ENCODE measurements around the gene ATP8A1. TPM values are rescaled to one million over a fixed set of nuclear protein-coding genes. Genes with fewer than 3 reads are reported as not detected.

ATP8A1 gene
- total and polyA plus RNA-seq, 2 of the 4 experiments (the other 2 are of a cell fraction): 0.12 to 0.36 TPM

GRCh38 chr4:42671431-42672194 lies 14.7 kb upstream of the ATP8A1 start:
- DNase-seq (no peak), ATAC-seq (ENCODE audit: low read depth) (no peak)
- Histone ChIP-seq H3K4me1 (ENCODE audit: control insufficient read depth, insufficient read depth, low read length) (no peaks in the 10 kb centered on the region), H3K27me3 (ENCODE audit: control insufficient read depth, insufficient read depth, low read length) (no peaks in the 10 kb centered on the region), H2AFZ (replicated peaks; ENCODE audit: low read length, poor library complexity) (no peak overlapping the region), H4K20me1 (ENCODE audit: insufficient read depth, low read length) (no peaks in the 10 kb centered on the region), H2BK20ac (ENCODE audit: low read depth, low read length) (no peak overlapping the region), H3K9me3 (ENCODE audit: control insufficient read depth, insufficient read depth, low read length) (no peaks in the 10 kb centered on the region), H3K9me1 (ENCODE audit: insufficient read depth, low read length) (no peaks in the 10 kb centered on the region), H4K8ac (ENCODE audit: low read depth in 2 of 2, low read length in 2 of 2) (no peak overlapping the region), H4K5ac (ENCODE audit: low read depth, low read length) (no peak overlapping the region), H3K18ac (ENCODE audit: low read depth, low read length) (no peak overlapping the region), H3K79me1 (ENCODE audit: low read depth in 1 of 2, low read length in 2 of 2) (no peaks in the 10 kb centered on the region), H2BK5ac (ENCODE audit: low read depth, low read length, poor library complexity, severe bottlenecking) (no peak overlapping the region), H3K23ac (ENCODE audit: low read depth, low read length) (no peak overlapping the region), H4K91ac (ENCODE audit: insufficient read depth, low read depth, low read length) (no peak overlapping the region), H2AK9ac (replicated peaks; ENCODE audit: low read depth, low read length, poor library complexity) (no peak overlapping the region), H3K4me3 (ENCODE audit: insufficient read depth, low read depth, low read length) (no peak overlapping the region), H3K4ac (ENCODE audit: low read depth, low read length) (no peak overlapping the region), H2BK15ac (ENCODE audit: low read depth, low read length) (no peak overlapping the region), H3K14ac (replicated peaks; ENCODE audit: low read depth, low read length) (no peak overlapping the region), H3K56ac (ENCODE audit: extremely low read depth, insufficient read depth, low read length) (no peak overlapping the region), H2AK5ac (ENCODE audit: low read depth, low read length) (no peak overlapping the region), H3K9ac (ENCODE audit: low read depth, low read length) (no peak overlapping the region), H3K36me3 (ENCODE audit: control insufficient read depth, insufficient read depth, low read length) (no peaks in the 10 kb centered on the region), H3K27ac (ENCODE audit: insufficient read depth, low read length) (no peak overlapping the region), H3K4me2 (ENCODE audit: low read depth, low read length) (no peak overlapping the region), H2BK120ac (ENCODE audit: low read depth, low read length) (no peak overlapping the region)
- ChIA-PET CTCF (no interaction called here), POLR2A (ENCODE audit: unreplicated experiment) (no interaction called here)
- WGBS, 2 experiments (ENCODE audit: extremely low coverage in 2 of 2, insufficient read length in 1 of 2): no CpG with 5 or more reads among the region's 4 CpGs
- in situ Hi-C loops (cut with MboI; ENCODE audit: low sequenced_read_pairs): no loop called here
- intact Hi-C loops (cut with micrococcal nuclease): no loop called here
- TF ChIP-seq BHLHE40 (IDR thresholded peaks at IDR 0.05; ENCODE audit: low read depth, low read length) (no peak), NFE2L2 (IDR thresholded peaks at IDR 0.05; ENCODE audit: low read depth, low read length) (no peak), CHD1 (IDR thresholded peaks at IDR 0.05; ENCODE audit: low read depth, low read length) (no peak), CTCF (conservative IDR thresholded peaks at IDR 0.05; ENCODE audit: low read depth, low read length) (no peak), USF2 (IDR thresholded peaks at IDR 0.05; ENCODE audit: low read depth, low read length) (no peak)
- dilution Hi-C loops (cut with HindIII; ENCODE audit: low sequenced_read_pairs, unreplicated experiment): no loop called here
- BruUV-seq (replicated peaks): no TSS peak

Measured in IMR-90 (cell line).